Fibroblast of lung (primary cell): ENCODE results near the gene DMGDH. TPM values are rescaled to one million over a fixed set of nuclear protein-coding genes. Genes with fewer than 3 reads are reported as not detected.

Source experiments
- DNase-seq, 2 donors: peaks; one replicate each; pipeline versions ENCODE4 v3.0.0 to v3.0.0-alpha.2; 2010; ENCODE audit warnings: low read depth in 2 of 2
- H2AFZ ChIP-seq: 2 replicates; pipeline ENCODE4 v1.5.1; 2012; ENCODE audit warnings: low read length, control low read depth, inconsistent platforms
- H3K27ac ChIP-seq: 2 replicates; pipeline ENCODE4 v1.5.1; 2011; ENCODE audit warnings: low read length, control low read depth; ENCODE audit not compliant: insufficient read depth
- H3K27me3 ChIP-seq: 2 replicates; pipeline ENCODE4 v1.5.1; 2011; ENCODE audit warnings: mild to moderate bottlenecking, low read length; ENCODE audit not compliant: control insufficient read depth, insufficient read depth
- H3K36me3 ChIP-seq: 2 replicates; pipeline ENCODE4 v1.5.1; 2011; ENCODE audit warnings: low read length; ENCODE audit not compliant: control insufficient read depth, insufficient read depth
- H3K4me1 ChIP-seq: 2 replicates; pipeline ENCODE4 v1.5.1; 2011; ENCODE audit warnings: low read length; ENCODE audit not compliant: control insufficient read depth, insufficient read depth; ENCODE audit errors: extremely low read depth
- H3K4me2 ChIP-seq: 2 replicates; pipeline ENCODE4 v1.5.1; 2011; ENCODE audit warnings: low read length, control low read depth; ENCODE audit not compliant: insufficient read depth; ENCODE audit errors: extremely low read depth
- H3K4me3 ChIP-seq, 4 experiments: fragments of 200-600 bp in 1 of 4; sonication (generic) in 1 of 4; replicated peaks in 1 of 4; 2 replicates each; pipeline ENCODE4 v1.5.1; 2011 to 2016; ENCODE audit warnings: low read length in 4 of 4, low read depth in 3 of 4, mild to moderate bottlenecking in 3 of 4, control low read depth in 2 of 4, inconsistent platforms in 1 of 4, mixed read lengths in 1 of 4; ENCODE audit not compliant: insufficient read depth in 1 of 4; ENCODE audit errors: control extremely low read depth in 1 of 4
- H3K79me2 ChIP-seq: 2 replicates; pipeline ENCODE4 v1.5.1; 2012; ENCODE audit warnings: mild to moderate bottlenecking, low read length, inconsistent platforms; ENCODE audit not compliant: control insufficient read depth, insufficient read depth
- H3K9ac ChIP-seq: 2 replicates; pipeline ENCODE4 v1.5.1; 2011; ENCODE audit warnings: mild to moderate bottlenecking, low read length, control low read depth; ENCODE audit not compliant: insufficient read depth
- H3K9me3 ChIP-seq: 2 replicates; pipeline ENCODE4 v1.5.1; 2012; ENCODE audit warnings: low read depth, low read length; ENCODE audit not compliant: control insufficient read depth, insufficient read depth
- H4K20me1 ChIP-seq: 2 replicates; pipeline ENCODE4 v1.5.1; 2011; ENCODE audit warnings: low read length; ENCODE audit not compliant: control insufficient read depth, insufficient read depth; ENCODE audit errors: extremely low read depth
- CTCF ChIP-seq, 2 donors: IDR thresholded peaks in 1 of 2; conservative IDR thresholded peaks in 1 of 2; 1 replicate in 1 of 2; 2 replicates in 1 of 2; pipeline ENCODE4 v1.5.1; 2011 to 2012; ENCODE audit warnings: low read length in 2 of 2, control low read depth in 1 of 2, inconsistent platforms in 1 of 2, low read depth in 1 of 2, mild to moderate bottlenecking in 1 of 2
- EZH2 ChIP-seq: IDR thresholded peaks from 2 replicates; pipeline ENCODE4 v1.5.1; 2012; ENCODE audit warnings: low read length, control low read depth, mild to moderate bottlenecking; ENCODE audit errors: missing control alignments
- polyA plus RNA-seq, 2 donors: library from polyadenylated mRNA; depleted of rRNA in 1 of 2; stranded (reverse) in 1 of 2; unstranded in 1 of 2; fragments of >200 nt; gene quantifications; 2 replicates each; pipeline ENCODE4 v1.2.1, GENCODE V29; 2011 to 2012; ENCODE audit warnings: missing spikeins in 1 of 2
- total RNA-seq: library from RNA; depleted of rRNA; stranded (reverse); fragments of >200 nt; gene quantifications from 2 replicates; pipeline ENCODE4 v1.2.1, GENCODE V29; 2014

The DMGDH gene
- total and polyA plus RNA-seq, 2 donors (not counting 1 experiment from before 2014, with no cell fraction given) = 0.89 to 7.9 TPM

- Histone ChIP-seq H3K4me1 (no peaks in the 10 kb centered on the region), H3K4me3 (no peak overlapping the region), H3K79me2 (no peaks in the 10 kb centered on the region), H3K36me3 (no peaks in the 10 kb centered on the region), H2AFZ (no peak overlapping the region), H3K27ac (no peak overlapping the region), H3K9ac (no peak overlapping the region), H3K27me3 (no peaks in the 10 kb centered on the region), H3K9me3 (no peaks in the 10 kb centered on the region), H4K20me1 (no peaks in the 10 kb centered on the region), H3K4me2 (no peak overlapping the region)
- TF ChIP-seq CTCF (conservative IDR thresholded peaks at IDR 0.05 in 1 of 2, IDR thresholded peaks at IDR 0.05 in 1 of 2; ENCODE audit: low read depth in 1 of 2, low read length in 2 of 2) (no peak), EZH2 (no peak)
- no peak for DNase-seq
Measured at GRCh38 chr5:79093762-79094161, 24.3 kb upstream of the DMGDH start.

GRCh38 chr5:79091064-79091463 is 21.6 kb upstream of the DMGDH start:
- H3K79me2 ChIP-seq = no peaks in the 10 kb centered on the region
- H3K4me2 ChIP-seq = no peak overlapping the region
- H3K36me3 ChIP-seq = no peaks in the 10 kb centered on the region
- DNase-seq = no peak
- no peaks in the 10 kb centered on the region for H3K27me3 ChIP-seq
- no peak overlapping the region for H2AFZ ChIP-seq
- H3K4me1 ChIP-seq = no peaks in the 10 kb centered on the region
- no peaks in the 10 kb centered on the region for H4K20me1 ChIP-seq
- TF ChIP-seq EZH2 = no peak
- no peak for TF ChIP-seq CTCF (conservative IDR thresholded peaks at IDR 0.05 in 1 of 2, IDR thresholded peaks at IDR 0.05 in 1 of 2; ENCODE audit: low read depth in 1 of 2, low read length in 2 of 2)
- no peak overlapping the region for H3K9ac ChIP-seq
- no peak overlapping the region for H3K27ac ChIP-seq
- H3K4me3 ChIP-seq = no peak overlapping the region
- H3K9me3 ChIP-seq = no peaks in the 10 kb centered on the region

- no peak for DNase-seq
- no peaks in the 10 kb centered on the region for H3K9me3 ChIP-seq
- no peak overlapping the region for H3K9ac ChIP-seq
- H4K20me1 ChIP-seq = no peaks in the 10 kb centered on the region
- H3K27ac ChIP-seq = no peak overlapping the region
- H3K36me3 ChIP-seq = no peaks in the 10 kb centered on the region
- no peaks in the 10 kb centered on the region for H3K79me2 ChIP-seq
- H2AFZ ChIP-seq = no peak overlapping the region
- no peaks in the 10 kb centered on the region for H3K4me1 ChIP-seq
- H3K27me3 ChIP-seq = no peaks in the 10 kb centered on the region
- no peak overlapping the region for H3K4me2 ChIP-seq
- H3K4me3 ChIP-seq = no peak overlapping the region
- TF ChIP-seq EZH2 = no peak
- TF ChIP-seq CTCF (conservative IDR thresholded peaks at IDR 0.05 in 1 of 2, IDR thresholded peaks at IDR 0.05 in 1 of 2; ENCODE audit: low read depth in 1 of 2, low read length in 2 of 2) = no peak
Measured at GRCh38 chr5:79088507-79088906, 19.0 kb upstream of the DMGDH start.
